Cardiac fibroblast (primary cell): ENCODE data around the gene KRTAP12-4.

ENCODE experiments used
- DNase-seq, 2 donors: peaks; one replicate each; pipeline versions ENCODE4 v3.0.0 to v3.0.0-alpha.2; 2010; ENCODE audit warnings: low read depth in 2 of 2
- H3K4me3 ChIP-seq, 2 donors: replicated peaks in 1 of 2; 1 replicate in 1 of 2; 2 replicates in 1 of 2; pipeline ENCODE4 v1.5.1; 2011; ENCODE audit warnings: low read depth in 2 of 2, low read length in 2 of 2, mild to moderate bottlenecking in 2 of 2, moderate library complexity in 1 of 2
- CTCF ChIP-seq: IDR thresholded peaks from one replicate; pipeline ENCODE4 v1.5.1; 2011; ENCODE audit warnings: low read depth, mild to moderate bottlenecking, low read length, inconsistent platforms

Gene KRTAP12-4, protein sequence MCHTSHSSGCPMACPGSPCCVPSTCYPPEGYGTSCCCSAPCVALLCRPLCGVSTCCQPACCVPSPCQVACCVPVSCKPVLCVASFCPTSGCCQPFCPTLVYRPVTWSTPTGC

GRCh38 chr21:44654576-44655175, at the start of gene KRTAP12-4:
Gene KRTAP12-4 (minus strand): TSS chr21:44654659. CDS start chr21:44654614, 45 bp downstream.
- TF ChIP-seq CTCF, result no peak
- DNase-seq, result no peak
- no peak within 1 kb of the TSS for H3K4me3 ChIP-seq

GRCh38 chr21:44703731-44704635, 49.5 kb upstream of the KRTAP12-4 start:
- TF ChIP-seq CTCF, result no peak
- no peak overlapping the region for H3K4me3 ChIP-seq
- DNase-seq, result no peak

GRCh38 chr21:44702973-44703730, 48.7 kb upstream of the KRTAP12-4 start:
- no peak overlapping the region for H3K4me3 ChIP-seq
- no peak for TF ChIP-seq CTCF
- no peak for DNase-seq

DNA sequence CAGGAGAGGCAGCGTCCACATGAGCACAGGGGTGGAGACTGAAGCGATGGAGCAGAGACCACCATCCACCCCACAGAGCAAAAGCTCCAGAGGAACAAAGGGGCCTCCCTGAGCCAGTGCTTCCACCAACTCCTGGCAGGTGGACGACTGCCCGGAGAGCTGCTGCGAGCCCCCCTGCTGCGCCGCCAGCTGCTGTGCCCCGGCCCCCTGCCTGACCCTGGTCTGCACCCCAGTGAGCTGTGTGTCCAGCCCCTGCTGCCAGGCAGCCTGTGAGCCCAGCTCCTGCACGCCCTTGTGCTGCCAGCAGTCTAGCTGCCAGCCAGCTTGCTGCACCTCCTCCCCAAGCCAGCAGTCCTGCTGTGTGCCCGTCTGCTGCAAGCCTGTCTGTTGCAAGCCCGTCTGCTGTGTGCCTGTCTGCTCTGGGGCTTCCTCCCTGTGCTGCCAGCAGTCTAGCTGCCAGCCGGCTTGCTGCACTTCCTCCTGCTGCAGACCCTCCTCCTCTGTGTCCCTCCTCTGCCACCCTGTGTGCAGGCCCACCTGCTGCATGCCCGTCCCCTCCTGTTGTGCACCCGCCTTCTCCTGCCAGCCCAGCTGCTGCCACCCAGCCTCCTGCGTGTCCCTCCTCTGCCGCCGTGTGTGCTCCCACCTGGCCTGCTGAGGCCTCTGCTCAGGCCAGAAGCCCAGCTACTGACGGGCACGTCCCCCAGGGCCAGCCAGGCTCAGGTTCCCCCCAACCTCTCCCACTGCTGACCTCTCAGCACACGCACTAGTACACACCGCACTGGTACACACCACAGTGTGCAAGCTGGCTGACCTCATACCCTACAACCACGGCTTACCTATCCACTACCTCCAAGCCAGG, 47.9 kb upstream of the KRTAP12-4 start:
- H3K4me3 ChIP-seq, result no peak overlapping the region
- TF ChIP-seq CTCF, result no peak
- no peak for DNase-seq

DNA sequence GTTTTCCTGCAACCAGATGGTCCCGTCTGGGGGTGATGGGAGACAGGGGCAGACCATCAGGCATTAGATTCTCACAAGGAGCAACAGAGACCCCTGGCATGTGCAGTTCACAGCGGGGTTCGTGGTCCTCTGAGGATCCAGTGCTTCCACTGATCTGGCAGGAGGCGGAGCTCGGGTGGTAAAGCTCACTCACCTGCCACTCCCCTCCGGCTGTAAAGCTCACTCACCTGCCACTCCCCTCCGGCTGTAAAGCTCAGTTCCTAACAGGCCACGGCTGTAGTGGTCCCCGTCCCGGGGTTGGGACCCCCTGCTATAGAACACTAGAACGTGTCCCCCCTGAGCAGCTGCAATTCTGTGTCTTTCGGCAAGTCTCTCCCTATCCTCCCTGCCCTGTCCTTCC, 47.1 kb upstream of the KRTAP12-4 start:
- H3K4me3 ChIP-seq, result no peak overlapping the region
- no peak for TF ChIP-seq CTCF
- DNase-seq, result no peak

DNA sequence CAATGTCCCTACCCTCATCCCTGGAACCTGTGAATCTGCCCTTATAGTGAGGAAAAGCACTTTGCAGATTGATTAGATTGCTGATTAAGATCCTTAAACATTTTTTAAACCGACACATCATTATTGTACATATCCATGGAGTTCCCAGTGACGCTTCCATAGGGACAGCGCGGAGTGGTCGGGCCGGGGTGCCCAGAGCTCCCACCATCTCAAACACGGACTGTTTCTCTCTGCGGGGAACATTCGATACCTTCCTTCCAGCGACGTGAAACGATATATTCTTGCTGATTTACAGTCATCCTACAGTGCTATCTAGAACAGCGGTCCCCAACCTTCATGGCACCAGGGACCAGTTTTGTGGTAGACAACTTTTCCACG, 46.6 kb upstream of the KRTAP12-4 start:
- no peak for DNase-seq
- TF ChIP-seq CTCF, result no peak
- no peak overlapping the region for H3K4me3 ChIP-seq
